ENCODE data around the gene JADE3.
"Not testable (repeated sequence)": the region's sequence is repeated elsewhere in the genome, so short reads cannot be mapped to it uniquely, and the experiment has no call there.

Gene JADE3

GRCh38 chrX:46957297-46957696 lies 45.1 kb downstream of the JADE3 start:
- no peak overlapping the region for H3K27ac ChIP-seq
- TF ChIP-seq CTCF (IDR thresholded peaks at IDR 0.05) (no peak), ZFX (IDR thresholded peaks at IDR 0.05; ENCODE audit: borderline replicate concordance) (no peak)

- TF ChIP-seq CTCF (IDR thresholded peaks at IDR 0.05) (no peak), ZFX (IDR thresholded peaks at IDR 0.05; ENCODE audit: borderline replicate concordance) (no peak)
- no peak overlapping the region for H3K27ac ChIP-seq
Observed at GRCh38 chrX:46959101-46959500, 46.9 kb downstream of the JADE3 start.

GRCh38 chrX:46959985-46960700 lies 47.9 kb downstream of the JADE3 start:
- TF ChIP-seq ZFX (IDR thresholded peaks at IDR 0.05; ENCODE audit: borderline replicate concordance) (no peak), CTCF (IDR thresholded peaks at IDR 0.05) (no peak)
- no peak overlapping the region for H3K27ac ChIP-seq

- TF ChIP-seq ZFX (IDR thresholded peaks at IDR 0.05; ENCODE audit: borderline replicate concordance) = no peak
- no peak for TF ChIP-seq CTCF (IDR thresholded peaks at IDR 0.05)
- no peak overlapping the region for H3K27ac ChIP-seq
Observed at GRCh38 chrX:46961097-46961496, 48.9 kb downstream of the JADE3 start.

- TF ChIP-seq CTCF (IDR thresholded peaks at IDR 0.05) = no peak
- no peak for TF ChIP-seq ZFX (IDR thresholded peaks at IDR 0.05; ENCODE audit: borderline replicate concordance)
- no peak overlapping the region for H3K27ac ChIP-seq
Observed at GRCh38 chrX:46961574-46962283, 49.5 kb downstream of the JADE3 start.

GRCh38 chrX:46965125-46965758 lies 53.0 kb downstream of the JADE3 start:
- H3K27ac ChIP-seq = no peak overlapping the region
- no peak for TF ChIP-seq ZFX (IDR thresholded peaks at IDR 0.05; ENCODE audit: borderline replicate concordance)
- TF ChIP-seq CTCF (IDR thresholded peaks at IDR 0.05) = no peak

GRCh38 chrX:46967547-46967946 lies 55.3 kb downstream of the JADE3 start:
- no peak overlapping the region for H3K27ac ChIP-seq
- TF ChIP-seq ZFX (IDR thresholded peaks at IDR 0.05; ENCODE audit: borderline replicate concordance) = no peak

GRCh38 chrX:46977046-46977445 lies 64.8 kb downstream of the JADE3 start:
- not testable (repeated sequence) for H3K27ac ChIP-seq

All from 22Rv1 (cell line).